GM19468 (cell line): Measurements from ENCODE around the gene TTC33.

ENCODE experiments used
- ATAC-seq: cut with Tn5 transposase; IDR thresholded peaks from one replicate; pipeline ENCODE4 v1.9.1; 2021; ENCODE audit warnings: mild to moderate bottlenecking, moderate library complexity, moderate number of reproducible peaks; ENCODE audit not compliant: unreplicated experiment; ENCODE audit errors: extremely low read depth

TTC33 gene

GRCh38 chr5:40551496-40552491, 204.0 kb downstream of the TTC33 start:
- no peak for ATAC-seq

- ATAC-seq: no peak
Observed at GRCh38 chr5:40550481-40550880, 205.3 kb downstream of the TTC33 start.

- ATAC-seq: no peak
Observed at GRCh38 chr5:40549616-40550015, 206.1 kb downstream of the TTC33 start.

GRCh38 chr5:40547994-40548575, 207.7 kb downstream of the TTC33 start:
- ATAC-seq: no peak

- no peak for ATAC-seq
Observed at GRCh38 chr5:40547557-40547956, 208.2 kb downstream of the TTC33 start.

GRCh38 chr5:40540301-40540700, 215.5 kb downstream of the TTC33 start:
- ATAC-seq: no peak

GRCh38 chr5:40524677-40525076, 231.1 kb downstream of the TTC33 start:
- no peak for ATAC-seq

- ATAC-seq: no peak
Observed at GRCh38 chr5:40521925-40522324, 233.8 kb downstream of the TTC33 start.

- no peak for ATAC-seq
Observed at GRCh38 chr5:40521108-40521785, 234.5 kb downstream of the TTC33 start.

GRCh38 chr5:40518485-40518917, 237.3 kb downstream of the TTC33 start:
- no peak for ATAC-seq

GRCh38 chr5:40515476-40515875, 240.3 kb downstream of the TTC33 start:
- no peak for ATAC-seq

- no peak for ATAC-seq
Observed at GRCh38 chr5:40514976-40515375, 240.8 kb downstream of the TTC33 start.

- ATAC-seq: no peak
Observed at GRCh38 chr5:40511801-40512200, 244.0 kb downstream of the TTC33 start.

GRCh38 chr5:40507095-40507494, 248.7 kb downstream of the TTC33 start:
- no peak for ATAC-seq

GRCh38 chr5:40505031-40505430, 250.7 kb downstream of the TTC33 start:
- no peak for ATAC-seq

- no peak for ATAC-seq
Observed at GRCh38 chr5:40503439-40503838, 252.3 kb downstream of the TTC33 start.

GRCh38 chr5:40502736-40503135, 253.0 kb downstream of the TTC33 start:
- ATAC-seq: peak; percentile 93

GRCh38 chr5:40501711-40502444, 253.9 kb downstream of the TTC33 start:
- ATAC-seq: no peak

- ATAC-seq: no peak
Observed at GRCh38 chr5:40499518-40500273, 256.1 kb downstream of the TTC33 start.

GRCh38 chr5:40499007-40499406, 256.8 kb downstream of the TTC33 start:
- ATAC-seq: no peak
